GM06990 (cell line): ENCODE measurements around the gene CLECL1.
"Not testable (repeated sequence)": the region's sequence is repeated elsewhere in the genome, so short reads cannot be mapped to it uniquely, and the experiment has no call there.

Source experiments
- DNase-seq: peaks from one replicate; pipeline ENCODE4 v3.0.0-alpha.2; 2011; ENCODE audit not compliant: insufficient read length; ENCODE audit errors: extremely low read depth
- H3K27me3 ChIP-seq: replicated peaks from 2 replicates; pipeline ENCODE4 v1.6.0; 2011; ENCODE audit warnings: low read length; ENCODE audit not compliant: control insufficient read depth, insufficient read depth
- H3K36me3 ChIP-seq: 2 replicates; pipeline ENCODE4 v1.5.1; 2011; ENCODE audit warnings: low read length; ENCODE audit not compliant: control insufficient read depth, insufficient read depth
- H3K4me3 ChIP-seq: replicated peaks from 2 replicates; pipeline ENCODE4 v1.5.1; 2011; ENCODE audit warnings: low read depth, mild to moderate bottlenecking, control low read depth, low read length
- TF ChIP-seq, protein P1 (sequence below): IDR thresholded peaks from 2 replicates; pipeline ENCODE4 v1.5.1; 2011; ENCODE audit warnings: low read length, control low read depth, mild to moderate bottlenecking, inconsistent platforms; ENCODE audit not compliant: insufficient read depth, poor library complexity, severe bottlenecking

CLECL1 gene

GRCh38 chr12:9717070-9717925 lies 15.6 kb downstream of the CLECL1 start:
- DNase-seq: no peak
- H3K27me3 ChIP-seq: no peaks in the 10 kb centered on the region
- H3K4me3 ChIP-seq: peak overlapping the region; percentile 23; the same call in 1 of the 2 replicates
- TF ChIP-seq, protein P1, sequence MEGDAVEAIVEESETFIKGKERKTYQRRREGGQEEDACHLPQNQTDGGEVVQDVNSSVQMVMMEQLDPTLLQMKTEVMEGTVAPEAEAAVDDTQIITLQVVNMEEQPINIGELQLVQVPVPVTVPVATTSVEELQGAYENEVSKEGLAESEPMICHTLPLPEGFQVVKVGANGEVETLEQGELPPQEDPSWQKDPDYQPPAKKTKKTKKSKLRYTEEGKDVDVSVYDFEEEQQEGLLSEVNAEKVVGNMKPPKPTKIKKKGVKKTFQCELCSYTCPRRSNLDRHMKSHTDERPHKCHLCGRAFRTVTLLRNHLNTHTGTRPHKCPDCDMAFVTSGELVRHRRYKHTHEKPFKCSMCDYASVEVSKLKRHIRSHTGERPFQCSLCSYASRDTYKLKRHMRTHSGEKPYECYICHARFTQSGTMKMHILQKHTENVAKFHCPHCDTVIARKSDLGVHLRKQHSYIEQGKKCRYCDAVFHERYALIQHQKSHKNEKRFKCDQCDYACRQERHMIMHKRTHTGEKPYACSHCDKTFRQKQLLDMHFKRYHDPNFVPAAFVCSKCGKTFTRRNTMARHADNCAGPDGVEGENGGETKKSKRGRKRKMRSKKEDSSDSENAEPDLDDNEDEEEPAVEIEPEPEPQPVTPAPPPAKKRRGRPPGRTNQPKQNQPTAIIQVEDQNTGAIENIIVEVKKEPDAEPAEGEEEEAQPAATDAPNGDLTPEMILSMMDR: no peak
- peaks cover 1% of the 10 kb centered on the region; the same call in 1 of the 2 replicates for H3K36me3 ChIP-seq

DNA sequence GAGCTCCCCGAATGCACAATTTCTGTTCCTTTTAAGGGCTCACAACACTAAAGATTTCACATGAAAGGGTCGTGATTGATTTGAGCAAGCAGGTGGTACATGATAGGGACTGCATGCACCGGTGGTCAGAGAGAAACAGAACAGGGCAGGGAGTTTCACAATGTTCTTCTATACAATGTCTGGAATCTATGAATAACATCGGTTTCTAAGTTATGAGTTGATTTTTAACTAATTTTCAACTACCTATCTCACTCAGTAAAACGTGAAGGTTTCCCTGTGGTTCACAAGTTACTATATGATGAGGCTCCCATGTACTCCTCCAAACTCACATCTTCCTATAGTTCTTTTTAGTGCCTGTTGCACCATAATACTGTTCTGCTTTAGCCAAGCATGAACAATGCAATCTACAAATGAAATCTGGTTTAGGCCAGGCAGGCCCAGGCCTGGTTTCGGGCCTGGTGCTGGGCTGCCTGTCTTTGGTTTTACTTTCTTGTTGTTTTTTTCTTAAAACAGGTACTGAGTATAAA lies 19.8 kb downstream of the CLECL1 start:
- H3K36me3 ChIP-seq, DNase-seq, H3K4me3 ChIP-seq, H3K27me3 ChIP-seq: not testable (repeated sequence)

DNA sequence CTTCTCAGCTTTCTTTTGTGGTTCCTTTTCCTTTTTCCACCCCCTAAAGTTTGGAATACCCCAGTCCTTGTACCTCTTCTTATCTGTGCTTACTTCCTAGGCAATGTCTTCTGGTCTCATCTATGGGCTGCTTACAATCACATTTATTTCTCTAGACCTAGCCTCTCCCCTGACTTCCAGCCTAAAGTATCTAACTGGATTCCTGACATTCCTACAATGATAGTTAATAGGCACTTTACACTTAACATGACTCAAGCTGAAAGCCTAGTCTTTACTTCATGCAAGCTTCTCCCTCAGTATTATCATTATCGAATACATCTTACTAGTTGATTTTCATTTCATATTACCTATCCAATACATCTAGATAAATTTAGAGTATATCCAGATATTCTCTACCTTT lies 21.2 kb downstream of the CLECL1 start:
- no peak overlapping the region for H3K4me3 ChIP-seq
- no peaks in the 10 kb centered on the region for H3K27me3 ChIP-seq
- TF ChIP-seq, protein P1: no peak
- H3K36me3 ChIP-seq: no peaks in the 10 kb centered on the region; the same call in 1 of the 2 replicates
- no peak for DNase-seq

DNA sequence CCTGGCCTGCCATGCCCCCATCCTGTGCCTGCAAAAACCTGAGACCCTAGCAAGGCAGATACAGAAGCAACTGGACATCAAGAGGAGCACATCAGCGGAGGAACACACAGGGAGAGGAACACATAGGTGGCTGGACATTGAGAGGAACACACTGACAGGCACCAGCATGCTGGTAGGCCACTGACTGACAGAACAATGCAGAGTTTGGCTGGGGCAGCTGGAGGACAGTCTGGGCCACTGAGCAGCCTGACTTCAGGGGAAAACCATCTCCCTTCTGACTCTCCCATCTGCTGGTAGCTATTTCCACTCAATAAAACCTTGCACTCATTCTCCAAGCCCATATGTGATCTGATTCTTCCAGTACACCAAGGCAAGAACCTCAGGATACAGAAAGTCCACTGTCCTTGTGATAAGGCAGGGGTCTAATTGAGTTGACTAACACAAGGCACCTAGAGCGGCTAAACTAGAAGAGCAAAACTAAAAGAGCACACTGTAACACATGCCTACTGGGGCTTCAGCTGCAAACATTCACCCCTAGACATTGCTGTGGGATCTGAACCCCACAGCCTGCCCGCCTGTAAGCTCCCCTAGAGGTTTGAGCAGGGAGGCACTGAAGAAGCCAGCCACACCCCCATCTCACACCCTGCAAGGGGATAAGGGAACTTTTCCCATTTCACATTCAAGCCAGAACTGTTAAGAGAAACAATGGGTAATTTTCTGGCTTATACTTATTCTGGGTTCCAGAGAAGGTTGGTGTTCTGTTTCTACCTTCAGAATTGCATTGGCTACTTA lies 22.1 kb downstream of the CLECL1 start:
- no peak overlapping the region for H3K4me3 ChIP-seq
- H3K27me3 ChIP-seq: no peaks in the 10 kb centered on the region
- H3K36me3 ChIP-seq: no peaks in the 10 kb centered on the region; the same call in 1 of the 2 replicates
- DNase-seq: no peak
- TF ChIP-seq, protein P1: no peak

DNA sequence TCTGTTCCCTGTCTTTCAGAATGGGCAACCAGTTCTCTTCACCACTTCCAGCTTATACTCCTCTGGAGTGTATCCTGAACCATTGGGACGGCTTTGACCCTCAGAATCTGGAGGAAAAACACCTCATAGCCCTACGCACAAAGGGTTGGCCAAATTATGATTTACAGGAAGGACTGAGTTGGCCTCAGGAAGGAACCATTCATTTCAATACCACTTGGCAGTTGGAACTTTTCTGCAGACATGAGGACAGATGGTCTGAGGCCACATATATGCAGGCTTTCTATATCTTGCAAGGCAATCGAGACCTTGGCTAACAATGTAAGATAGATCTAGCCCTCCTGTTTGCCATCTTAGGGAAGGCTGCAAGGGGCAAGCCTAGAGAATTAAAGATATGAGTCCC lies 24.0 kb downstream of the CLECL1 start:
- Histone ChIP-seq H3K27me3 (no peaks in the 10 kb centered on the region), H3K4me3 (no peak overlapping the region), H3K36me3 (no peaks in the 10 kb centered on the region; the same call in 1 of the 2 replicates)
- no peak for DNase-seq
- TF ChIP-seq, protein P1: no peak
